ENCODE data around the gene FBXO47.
A peak's percentile ranks its signal among the peaks of the same experiment; 100 is the strongest.

The FBXO47 gene

GRCh38 chr17:38967290-38967738 is at the start of gene FBXO47:
Gene FBXO47 (minus strand): TSS chr17:38967403. CDS start chr17:38963025, 4,378 bp downstream.
- peak; percentile 79 for DNase-seq (ENCODE audit: low read depth)

- DNase-seq (ENCODE audit: low read depth): peak; percentile 23
Observed at GRCh38 chr17:39016193-39017153, 49.3 kb upstream of the FBXO47 start.

- no peak for DNase-seq (ENCODE audit: low read depth)
Observed at GRCh38 chr17:39015546-39015935, 48.3 kb upstream of the FBXO47 start.

- no peak for DNase-seq (ENCODE audit: low read depth)
Observed at GRCh38 chr17:39014795-39015545, 47.8 kb upstream of the FBXO47 start.

- DNase-seq (ENCODE audit: low read depth): peak; percentile 75
Observed at GRCh38 chr17:39014044-39014794, 47.0 kb upstream of the FBXO47 start.

GRCh38 chr17:39012725-39013124 is 45.5 kb upstream of the FBXO47 start:
- no peak for DNase-seq (ENCODE audit: low read depth)

GRCh38 chr17:39011907-39012468 is 44.8 kb upstream of the FBXO47 start:
- no peak for DNase-seq (ENCODE audit: low read depth)

- DNase-seq (ENCODE audit: low read depth): no peak
Observed at GRCh38 chr17:39009581-39010001, 42.4 kb upstream of the FBXO47 start.

GRCh38 chr17:39008633-39009032 is 41.4 kb upstream of the FBXO47 start:
- DNase-seq (ENCODE audit: low read depth): no peak

- peak; percentile 93 for DNase-seq (ENCODE audit: low read depth)
Observed at GRCh38 chr17:39002991-39003715, 36.0 kb upstream of the FBXO47 start.

GRCh38 chr17:39001703-39002637 is 34.8 kb upstream of the FBXO47 start:
- peak; percentile 97 for DNase-seq (ENCODE audit: low read depth)

- peak; percentile 41 for DNase-seq (ENCODE audit: low read depth)
Observed at GRCh38 chr17:39000021-39000601, 32.9 kb upstream of the FBXO47 start.

- peak; percentile 41 for DNase-seq (ENCODE audit: low read depth)
Observed at GRCh38 chr17:38996660-38997337, 29.6 kb upstream of the FBXO47 start.

GRCh38 chr17:38994026-38994425 is 26.8 kb upstream of the FBXO47 start:
- DNase-seq (ENCODE audit: low read depth): no peak

GRCh38 chr17:38984666-38985065 is 17.5 kb upstream of the FBXO47 start:
- DNase-seq (ENCODE audit: low read depth): no peak

GRCh38 chr17:38982858-38983746 is 15.9 kb upstream of the FBXO47 start:
- peak; percentile 80 for DNase-seq (ENCODE audit: low read depth)

GRCh38 chr17:38981636-38982035 is 14.4 kb upstream of the FBXO47 start:
- DNase-seq (ENCODE audit: low read depth): peak; percentile 73

Data from EH (cell line).